ENCODE data around the gene LYZL6. TPM values are rescaled to one million over a fixed set of nuclear protein-coding genes. Genes with fewer than 3 reads are reported as not detected.

Gene LYZL6, protein sequence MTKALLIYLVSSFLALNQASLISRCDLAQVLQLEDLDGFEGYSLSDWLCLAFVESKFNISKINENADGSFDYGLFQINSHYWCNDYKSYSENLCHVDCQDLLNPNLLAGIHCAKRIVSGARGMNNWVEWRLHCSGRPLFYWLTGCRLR
- not detected for total RNA-seq
- polyA plus RNA-seq (2013, experiment 1 of 2) = not detected
- not detected for polyA plus RNA-seq (2013, experiment 2 of 2)
- long read RNA-seq, experiment 1 = 0 reads
- long read RNA-seq, experiment 2 = 0 reads
- long read RNA-seq, experiment 3 = 0 reads
- long read RNA-seq, experiment 4 = 0 reads

- peaks cover 21% of the 10 kb centered on the region for H3K4me1 Mint-ChIP-seq
- DNase-seq = no peak
- WGBS, 2 experiments (ENCODE audit: insufficient coverage in 1 of 2, insufficient read length in 1 of 2) = 90% methylated on average over 2 of the region's 2 CpGs; no CpG with 5 or more reads in 1 of the 2 experiments
- peak within 1 kb of the TSS; percentile 59 for H3K27ac Mint-ChIP-seq
- H3K4me3 ChIP-seq (ENCODE audit: low read length) = peak within 1 kb of the TSS; percentile 44
- H3K36me3 Mint-ChIP-seq (ENCODE audit: low read depth) = no peaks in the 10 kb centered on the region
- peak within 1 kb of the TSS; percentile 12 for H3K27ac ChIP-seq (ENCODE audit: low read depth, low read length)
- H3K9me3 Mint-ChIP-seq = peaks cover 9% of the 10 kb centered on the region
- no peaks in the 10 kb centered on the region for H3K27me3 ChIP-seq (ENCODE audit: control insufficient read depth, insufficient read depth, low read length, poor library complexity, severe bottlenecking)
- peak within 1 kb of the TSS; percentile 31 for H3K4me3 Mint-ChIP-seq
- H3K36me3 ChIP-seq (ENCODE audit: control insufficient read depth, insufficient read depth, low read length) = no peaks in the 10 kb centered on the region
- peak within 1 kb of the TSS; percentile 29 for H3K9ac ChIP-seq (ENCODE audit: extremely low read depth, low read length, poor library complexity, severe bottlenecking)
- no peaks in the 10 kb centered on the region for H3K27me3 Mint-ChIP-seq (ENCODE audit: insufficient read depth)
- TF ChIP-seq, protein P1, sequence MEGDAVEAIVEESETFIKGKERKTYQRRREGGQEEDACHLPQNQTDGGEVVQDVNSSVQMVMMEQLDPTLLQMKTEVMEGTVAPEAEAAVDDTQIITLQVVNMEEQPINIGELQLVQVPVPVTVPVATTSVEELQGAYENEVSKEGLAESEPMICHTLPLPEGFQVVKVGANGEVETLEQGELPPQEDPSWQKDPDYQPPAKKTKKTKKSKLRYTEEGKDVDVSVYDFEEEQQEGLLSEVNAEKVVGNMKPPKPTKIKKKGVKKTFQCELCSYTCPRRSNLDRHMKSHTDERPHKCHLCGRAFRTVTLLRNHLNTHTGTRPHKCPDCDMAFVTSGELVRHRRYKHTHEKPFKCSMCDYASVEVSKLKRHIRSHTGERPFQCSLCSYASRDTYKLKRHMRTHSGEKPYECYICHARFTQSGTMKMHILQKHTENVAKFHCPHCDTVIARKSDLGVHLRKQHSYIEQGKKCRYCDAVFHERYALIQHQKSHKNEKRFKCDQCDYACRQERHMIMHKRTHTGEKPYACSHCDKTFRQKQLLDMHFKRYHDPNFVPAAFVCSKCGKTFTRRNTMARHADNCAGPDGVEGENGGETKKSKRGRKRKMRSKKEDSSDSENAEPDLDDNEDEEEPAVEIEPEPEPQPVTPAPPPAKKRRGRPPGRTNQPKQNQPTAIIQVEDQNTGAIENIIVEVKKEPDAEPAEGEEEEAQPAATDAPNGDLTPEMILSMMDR (conservative IDR thresholded peaks at IDR 0.05) = no peak
- no peaks in the 10 kb centered on the region for H3K9me3 ChIP-seq (ENCODE audit: control insufficient read depth, low read length)
- H3K4me1 ChIP-seq (ENCODE audit: control insufficient read depth, insufficient read depth, low read length) = peaks cover 7% of the 10 kb centered on the region
Measured at GRCh38 chr17:35943537-35943936, at the start of gene LYZL6. LYZL6 (minus strand) TSS chr17:35943713; CDS start chr17:35939356, 4,357 bp downstream.

- peaks cover 5% of the 10 kb centered on the region for H3K27me3 ChIP-seq (ENCODE audit: control insufficient read depth, insufficient read depth, low read length, poor library complexity, severe bottlenecking)
- Mint-ChIP-seq H3K36me3 (ENCODE audit: low read depth) (no peaks in the 10 kb centered on the region), H3K4me1 (no peaks in the 10 kb centered on the region), H3K4me3 (no peak overlapping the region), H3K9me3 (no peaks in the 10 kb centered on the region), H3K27me3 (ENCODE audit: insufficient read depth) (peaks cover 2% of the 10 kb centered on the region), H3K27ac (no peak overlapping the region)
- TF ChIP-seq, protein P1 (conservative IDR thresholded peaks at IDR 0.05) = no peak
- no peak overlapping the region for H3K4me3 ChIP-seq (ENCODE audit: low read length)
- DNase-seq = no peak
- no peaks in the 10 kb centered on the region for H3K9me3 ChIP-seq (ENCODE audit: control insufficient read depth, low read length)
- H3K9ac ChIP-seq (ENCODE audit: extremely low read depth, low read length, poor library complexity, severe bottlenecking) = no peak overlapping the region
- no peaks in the 10 kb centered on the region for H3K36me3 ChIP-seq (ENCODE audit: control insufficient read depth, insufficient read depth, low read length)
- WGBS, 2 experiments (ENCODE audit: insufficient coverage in 1 of 2, insufficient read length in 1 of 2) = 86 to 88% methylated on average over 2 of the region's 2 CpGs
- no peaks in the 10 kb centered on the region for H3K4me1 ChIP-seq (ENCODE audit: control insufficient read depth, insufficient read depth, low read length)
- H3K27ac ChIP-seq (ENCODE audit: low read depth, low read length) = no peak overlapping the region
Measured at GRCh38 chr17:35991075-35991474, 47.6 kb upstream of the LYZL6 start.

- no peak overlapping the region for H3K4me3 ChIP-seq (ENCODE audit: low read length)
- peaks cover 2% of the 10 kb centered on the region for H3K27me3 Mint-ChIP-seq (ENCODE audit: insufficient read depth)
Measured at GRCh38 chr17:35988164-35988563, 44.7 kb upstream of the LYZL6 start.

More at GRCh38 chr17:35988164-35988563, 44.7 kb upstream of the LYZL6 start:
- no peak overlapping the region for H3K27ac Mint-ChIP-seq
- no peak overlapping the region for H3K4me3 Mint-ChIP-seq
- no peaks in the 10 kb centered on the region for H3K4me1 Mint-ChIP-seq
- H3K36me3 ChIP-seq (ENCODE audit: control insufficient read depth, insufficient read depth, low read length) = no peaks in the 10 kb centered on the region
- H3K4me1 ChIP-seq (ENCODE audit: control insufficient read depth, insufficient read depth, low read length) = no peaks in the 10 kb centered on the region
- H3K27ac ChIP-seq (ENCODE audit: low read depth, low read length) = no peak overlapping the region
- DNase-seq = no peak
- H3K36me3 Mint-ChIP-seq (ENCODE audit: low read depth) = no peaks in the 10 kb centered on the region
- H3K27me3 ChIP-seq (ENCODE audit: control insufficient read depth, insufficient read depth, low read length, poor library complexity, severe bottlenecking) = no peaks in the 10 kb centered on the region
- no peak overlapping the region for H3K9ac ChIP-seq (ENCODE audit: extremely low read depth, low read length, poor library complexity, severe bottlenecking)
- H3K9me3 ChIP-seq (ENCODE audit: control insufficient read depth, low read length) = no peaks in the 10 kb centered on the region
- TF ChIP-seq, protein P1 (conservative IDR thresholded peaks at IDR 0.05) = no peak
- H3K9me3 Mint-ChIP-seq = no peaks in the 10 kb centered on the region

Data from endodermal cell (in vitro differentiated cells).